Stimulated activated CD4-positive, alpha-beta T cell treated with anti-CD3 and anti-CD28 coated beads, Interleukin-12 subunit alpha, Interleukin-12 subunit beta, amount 100 ng/mL, for 48 hours (primary cell): ENCODE measurements around the gene L3MBTL1.

Experiments used
- DNase-seq, 3 donors: peaks; one replicate each; pipeline ENCODE4 v3.0.0-alpha.2; 2020; ENCODE audit warnings: low read depth in 2 of 3, low spot score in 1 of 3

Gene L3MBTL1

GRCh38 chr20:43558412-43559146, 51.1 kb downstream of the L3MBTL1 start, which contains the start of gene SGK2:
TSS of gene SGK2 (plus strand) at chr20:43559027. CDS start at chr20:43566496, 7,469 bp downstream.
- DNase-seq = no peak

- DNase-seq = no peak
These were observed 51.9 kb downstream of the L3MBTL1 start for GRCh38 chr20:43559147-43559987.

GRCh38 chr20:43560974-43561373, 53.5 kb downstream of the L3MBTL1 start:
- DNase-seq = no peak

- no peak for DNase-seq
These were observed 55.9 kb downstream of the L3MBTL1 start for GRCh38 chr20:43563429-43563828.

- DNase-seq = no peak
These were observed 56.5 kb downstream of the L3MBTL1 start for GRCh38 chr20:43563991-43564390.

- no peak for DNase-seq
These were observed 57.0 kb downstream of the L3MBTL1 start for GRCh38 chr20:43564455-43564854.

GRCh38 chr20:43564993-43565757, 57.7 kb downstream of the L3MBTL1 start:
- DNase-seq = no peak

- DNase-seq = no peak
These were observed 58.2 kb downstream of the L3MBTL1 start for GRCh38 chr20:43565758-43566104.

GRCh38 chr20:43567477-43567876, 60.0 kb downstream of the L3MBTL1 start:
- no peak for DNase-seq

- DNase-seq = no peak
These were observed 61.2 kb downstream of the L3MBTL1 start for GRCh38 chr20:43568706-43569105.

GRCh38 chr20:43569282-43569681, 61.8 kb downstream of the L3MBTL1 start:
- DNase-seq = no peak

- DNase-seq = no peak
These were observed 63.0 kb downstream of the L3MBTL1 start for GRCh38 chr20:43570496-43570895.

- no peak for DNase-seq
These were observed 63.8 kb downstream of the L3MBTL1 start for GRCh38 chr20:43571310-43571709.

GRCh38 chr20:43571771-43572170, 64.3 kb downstream of the L3MBTL1 start:
- DNase-seq = no peak

- no peak for DNase-seq
These were observed 65.4 kb downstream of the L3MBTL1 start for GRCh38 chr20:43572891-43573290.

- DNase-seq = no peak
These were observed 68.6 kb downstream of the L3MBTL1 start for GRCh38 chr20:43576108-43576507.

GRCh38 chr20:43579861-43580793, 72.6 kb downstream of the L3MBTL1 start:
- no peak for DNase-seq

GRCh38 chr20:43583133-43583864, 75.8 kb downstream of the L3MBTL1 start:
- no peak for DNase-seq

- no peak for DNase-seq
These were observed 76.5 kb downstream of the L3MBTL1 start for GRCh38 chr20:43583982-43584432.
